ENCODE measurements around the gene PARD3B.
A peak's percentile ranks its signal among the peaks of the same experiment; 100 is the strongest.

The PARD3B gene

GRCh38 chr2:205636549-205637319 is 1091.5 kb downstream of the PARD3B start:
- no peak for DNase-seq (ENCODE audit: extremely low spot score, insufficient read length, low read depth)
- FAIRE-seq = no peak

GRCh38 chr2:205637320-205637602 is 1092.0 kb downstream of the PARD3B start:
- DNase-seq (ENCODE audit: extremely low spot score, insufficient read length, low read depth) = no peak
- FAIRE-seq = no peak

GRCh38 chr2:205637779-205638503 is 1092.7 kb downstream of the PARD3B start:
- FAIRE-seq = no peak
- no peak for DNase-seq (ENCODE audit: extremely low spot score, insufficient read length, low read depth)

- FAIRE-seq (no peak), DNase-seq (ENCODE audit: extremely low spot score, insufficient read length, low read depth) (no peak)
These were observed 1095.4 kb downstream of the PARD3B start for GRCh38 chr2:205640716-205641115.

GRCh38 chr2:205642599-205643356 is 1097.5 kb downstream of the PARD3B start:
- DNase-seq (ENCODE audit: extremely low spot score, insufficient read length, low read depth) (no peak), FAIRE-seq (no peak)

GRCh38 chr2:205643391-205643885 is 1098.2 kb downstream of the PARD3B start:
- FAIRE-seq = no peak
- no peak for DNase-seq (ENCODE audit: extremely low spot score, insufficient read length, low read depth)

GRCh38 chr2:205644018-205644417 is 1098.7 kb downstream of the PARD3B start:
- DNase-seq (ENCODE audit: extremely low spot score, insufficient read length, low read depth) = no peak
- FAIRE-seq = no peak

- DNase-seq (ENCODE audit: extremely low spot score, insufficient read length, low read depth) = peak; percentile 23
- FAIRE-seq = peak; percentile 89
These were observed 1101.4 kb downstream of the PARD3B start for GRCh38 chr2:205646680-205647079.

GRCh38 chr2:205650450-205650849 is 1105.2 kb downstream of the PARD3B start:
- DNase-seq (ENCODE audit: extremely low spot score, insufficient read length, low read depth) (no peak), FAIRE-seq (no peak)

- DNase-seq (ENCODE audit: extremely low spot score, insufficient read length, low read depth) = no peak
- FAIRE-seq = no peak
These were observed 1105.7 kb downstream of the PARD3B start for GRCh38 chr2:205650931-205651330.

- FAIRE-seq = no peak
- no peak for DNase-seq (ENCODE audit: extremely low spot score, insufficient read length, low read depth)
These were observed 1106.4 kb downstream of the PARD3B start for GRCh38 chr2:205651719-205652118.

- FAIRE-seq (no peak), DNase-seq (ENCODE audit: extremely low spot score, insufficient read length, low read depth) (no peak)
These were observed 1109.8 kb downstream of the PARD3B start for GRCh38 chr2:205654878-205655605.

- no peak for FAIRE-seq
- no peak for DNase-seq (ENCODE audit: extremely low spot score, insufficient read length, low read depth)
These were observed 1110.6 kb downstream of the PARD3B start for GRCh38 chr2:205655779-205656456.

GRCh38 chr2:205656461-205656860 is 1111.2 kb downstream of the PARD3B start:
- no peak for DNase-seq (ENCODE audit: extremely low spot score, insufficient read length, low read depth)
- no peak for FAIRE-seq

GRCh38 chr2:205656941-205657340 is 1111.7 kb downstream of the PARD3B start:
- FAIRE-seq = no peak
- no peak for DNase-seq (ENCODE audit: extremely low spot score, insufficient read length, low read depth)

- FAIRE-seq (no peak), DNase-seq (ENCODE audit: extremely low spot score, insufficient read length, low read depth) (no peak)
These were observed 1112.3 kb downstream of the PARD3B start for GRCh38 chr2:205657579-205657978.

- no peak for FAIRE-seq
- DNase-seq (ENCODE audit: extremely low spot score, insufficient read length, low read depth) = no peak
These were observed 1112.8 kb downstream of the PARD3B start for GRCh38 chr2:205658068-205658467.

GRCh38 chr2:205658572-205658971 is 1113.3 kb downstream of the PARD3B start:
- FAIRE-seq (no peak), DNase-seq (ENCODE audit: extremely low spot score, insufficient read length, low read depth) (no peak)

GRCh38 chr2:205659922-205660321 is 1114.6 kb downstream of the PARD3B start:
- no peak for DNase-seq (ENCODE audit: extremely low spot score, insufficient read length, low read depth)
- no peak for FAIRE-seq

Data from GM18507 (cell line).